IMR-90 (cell line): ENCODE results near the gene RORB. TPM values are rescaled to one million over a fixed set of nuclear protein-coding genes. Genes with fewer than 3 reads are reported as not detected.

ENCODE experiments used
- ATAC-seq: fragments of 200-7000 bp; cut with Tn5 transposase; 2 replicates; pipeline ENCODE4 v1.9.1; 2020; ENCODE audit warnings: low read depth, mild to moderate bottlenecking, moderate library complexity
- BruUV-seq: library from RNA; stranded (reverse); fragments of 400-500 nt; replicated peaks from 2 replicates; lab custom pipeline; 2021; lab: Mats Ljungman, UMichigan
- CTCF ChIA-PET: fragments of 300-600 bp; formaldehyde crosslinking; extraction: SDS; loops from one replicate; lab custom pipeline; 2021; ENCODE audit warnings: antibody characterized with exemption; lab: Yijun Ruan, JAX
- POLR2A ChIA-PET: fragments of 300-600 bp; sonication (Branson Sonifier 250); formaldehyde crosslinking; loops from one replicate; lab custom pipeline; 2022; ENCODE audit warnings: antibody characterized with exemption; ENCODE audit not compliant: unreplicated experiment; lab: Charles Lee
- DNase-seq: peaks from one replicate; pipeline ENCODE4 v3.0.0; 2013
- H2AFZ ChIP-seq: replicated peaks from 2 replicates; pipeline ENCODE3; 2013; ENCODE audit warnings: low read length, mild to moderate bottlenecking; ENCODE audit not compliant: poor library complexity
- H2AK5ac ChIP-seq: 2 replicates; pipeline ENCODE4 v1.6.1; 2013; ENCODE audit warnings: low read depth, low read length, inconsistent platforms
- H2AK9ac ChIP-seq: replicated peaks from 2 replicates; pipeline ENCODE3; 2013; ENCODE audit warnings: mild to moderate bottlenecking, low read depth, low read length, moderate library complexity; ENCODE audit not compliant: poor library complexity
- H2BK120ac ChIP-seq: 2 replicates; pipeline ENCODE4 v1.6.1; 2013; ENCODE audit warnings: low read depth, low read length, inconsistent platforms
- H2BK15ac ChIP-seq: 3 replicates; pipeline ENCODE4 v1.6.1; 2013; ENCODE audit warnings: low read depth, low read length, inconsistent platforms
- H2BK20ac ChIP-seq: 2 replicates; pipeline ENCODE4 v1.6.1; 2013; ENCODE audit warnings: low read depth, mild to moderate bottlenecking, inconsistent platforms, low read length, moderate library complexity
- H2BK5ac ChIP-seq: 2 replicates; pipeline ENCODE4 v1.6.1; 2013; ENCODE audit warnings: mild to moderate bottlenecking, low read depth, low read length, inconsistent platforms; ENCODE audit not compliant: poor library complexity, severe bottlenecking
- H3K14ac ChIP-seq: replicated peaks from 2 replicates; pipeline ENCODE4 v1.6.1; 2013; ENCODE audit warnings: low read depth, low read length, inconsistent platforms
- H3K18ac ChIP-seq: 2 replicates; pipeline ENCODE4 v1.6.1; 2013; ENCODE audit warnings: low read depth, low read length, control low read depth
- H3K23ac ChIP-seq: 2 replicates; pipeline ENCODE4 v1.6.1; 2013; ENCODE audit warnings: low read depth, low read length, inconsistent platforms
- H3K27ac ChIP-seq: 2 replicates; pipeline ENCODE4 v1.5.1; 2013; ENCODE audit warnings: mild to moderate bottlenecking, control low read depth, low read length; ENCODE audit not compliant: insufficient read depth
- H3K27me3 ChIP-seq: 2 replicates; pipeline ENCODE4 v1.6.1; 2013; ENCODE audit warnings: low read length; ENCODE audit not compliant: control insufficient read depth, insufficient read depth
- H3K36me3 ChIP-seq: 2 replicates; pipeline ENCODE4 v1.6.1; 2013; ENCODE audit warnings: low read length, mixed read lengths; ENCODE audit not compliant: control insufficient read depth, insufficient read depth
- H3K4ac ChIP-seq: 2 replicates; pipeline ENCODE4 v1.6.1; 2013; ENCODE audit warnings: low read depth, low read length, inconsistent platforms
- H3K4me1 ChIP-seq: 2 replicates; pipeline ENCODE4 v1.6.1; 2013; ENCODE audit warnings: low read length, mixed read lengths; ENCODE audit not compliant: control insufficient read depth, insufficient read depth
- H3K4me2 ChIP-seq: 2 replicates; pipeline ENCODE4 v1.6.1; 2013; ENCODE audit warnings: low read depth, mild to moderate bottlenecking, control low read depth, low read length, moderate library complexity
- H3K4me3 ChIP-seq: 2 replicates; pipeline ENCODE4 v1.5.1; 2013; ENCODE audit warnings: low read depth, mild to moderate bottlenecking, control low read depth, low read length, moderate library complexity; ENCODE audit not compliant: insufficient read depth
- H3K56ac ChIP-seq: 2 replicates; pipeline ENCODE4 v1.6.1; 2013; ENCODE audit warnings: low read length, inconsistent platforms; ENCODE audit not compliant: insufficient read depth; ENCODE audit errors: extremely low read depth
- H3K79me1 ChIP-seq, 2 experiments: 2 replicates each; pipeline ENCODE4 v1.6.1; 2013; ENCODE audit warnings: low read length in 2 of 2, inconsistent platforms in 1 of 2, low read depth in 1 of 2
- H3K9ac ChIP-seq: 2 replicates; pipeline ENCODE4 v1.6.1; 2013; ENCODE audit warnings: low read depth, low read length, control low read depth
- H3K9me1 ChIP-seq: 2 replicates; pipeline ENCODE4 v1.6.1; 2013; ENCODE audit warnings: low read length, inconsistent platforms; ENCODE audit not compliant: insufficient read depth
- H3K9me3 ChIP-seq: 2 replicates; pipeline ENCODE4 v1.6.1; 2013; ENCODE audit warnings: low read length; ENCODE audit not compliant: control insufficient read depth, insufficient read depth
- H4K20me1 ChIP-seq: 2 replicates; pipeline ENCODE4 v1.6.1; 2013; ENCODE audit warnings: low read length, inconsistent platforms; ENCODE audit not compliant: insufficient read depth
- H4K5ac ChIP-seq: 2 replicates; pipeline ENCODE4 v1.6.1; 2013; ENCODE audit warnings: mild to moderate bottlenecking, low read depth, low read length, control low read depth
- H4K8ac ChIP-seq, 2 experiments: 2 replicates each; pipeline ENCODE4 v1.6.1; 2013; ENCODE audit warnings: low read depth in 2 of 2, low read length in 2 of 2, control low read depth in 1 of 2, inconsistent platforms in 1 of 2
- H4K91ac ChIP-seq: 2 replicates; pipeline ENCODE4 v1.6.1; 2013; ENCODE audit warnings: low read depth, low read length, inconsistent platforms; ENCODE audit not compliant: insufficient read depth
- BHLHE40 ChIP-seq: fragments of 150-350 bp; IDR thresholded peaks from 2 replicates; pipeline ENCODE4 v1.6.1; 2016; ENCODE audit warnings: mild to moderate bottlenecking, low read depth, low read length
- CHD1 ChIP-seq: IDR thresholded peaks from 2 replicates; pipeline ENCODE4 v1.6.1; 2012; ENCODE audit warnings: low read depth, low read length, improper control_type of control experiment
- FOS ChIP-seq: fragments of 150-350 bp; IDR thresholded peaks from 2 replicates; pipeline ENCODE4 v1.6.1; 2016; ENCODE audit warnings: low read depth, low read length
- MAFK ChIP-seq: IDR thresholded peaks from 2 replicates; pipeline ENCODE4 v1.6.1; 2012; ENCODE audit warnings: low read depth, low read length, improper control_type of control experiment
- MAZ ChIP-seq: IDR thresholded peaks from 2 replicates; pipeline ENCODE4 v1.6.1; 2012; ENCODE audit warnings: low read depth, mild to moderate bottlenecking, low read length, improper control_type of control experiment, moderate library complexity, borderline replicate concordance
- MXI1 ChIP-seq: IDR thresholded peaks from 2 replicates; pipeline ENCODE4 v1.6.1; 2012; ENCODE audit warnings: low read depth, mild to moderate bottlenecking, low read length, moderate library complexity, borderline replicate concordance
- NFE2L2 ChIP-seq: fragments of 150-350 bp; IDR thresholded peaks from 2 replicates; pipeline ENCODE4 v1.6.1; 2016; ENCODE audit warnings: low read depth, mild to moderate bottlenecking, low read length
- POLR2A ChIP-seq: IDR thresholded peaks from 2 replicates; pipeline ENCODE4 v1.6.1; 2012; ENCODE audit warnings: mild to moderate bottlenecking, low read depth, low read length
- RCOR1 ChIP-seq: IDR thresholded peaks from 2 replicates; pipeline ENCODE4 v1.6.1; 2012; ENCODE audit warnings: mild to moderate bottlenecking, low read length, improper control_type of control experiment; ENCODE audit not compliant: insufficient replicate concordance
- RFX5 ChIP-seq: IDR thresholded peaks from 2 replicates; pipeline ENCODE4 v1.8.0; 2012; ENCODE audit warnings: low read depth, mild to moderate bottlenecking, low read length, moderate library complexity
- SMC3 ChIP-seq: fragments of 150-350 bp; IDR thresholded peaks from 2 replicates; pipeline ENCODE4 v1.6.1; 2016; ENCODE audit warnings: low read depth, mild to moderate bottlenecking, antibody characterized with exemption, low read length, moderate library complexity
- WGBS, 2 experiments: methylation state at CpG; one replicate each; pipeline versions ENCODE4 v1.1.5 to v1.1.7; 2013; ENCODE audit warnings: missing lambda C conversion rate in 2 of 2; ENCODE audit not compliant: insufficient read length in 1 of 2; ENCODE audit errors: extremely low coverage in 2 of 2; 5-methylcytosine and 5-hydroxymethylcytosine counted together
- dilution Hi-C: fragments of 300-500 bp; cut with HindIII; formaldehyde crosslinking; loops from one replicate; pipeline ENCODE4 v1.14.3; 2018; ENCODE audit warnings: low sequenced_read_pairs; ENCODE audit not compliant: unreplicated experiment
- in situ Hi-C: fragments of 300-500 bp; cut with MboI; formaldehyde crosslinking; loops from 3 replicates; pipeline ENCODE4 v1.14.3; 2019; ENCODE audit warnings: low sequenced_read_pairs, inconsistent platforms, mixed read lengths
- intact Hi-C: fragments of 100-400 bp; cut with micrococcal nuclease; formaldehyde crosslinking; loops from 2 replicates; pipeline ENCODE4 v1.10.0; 2022
- polyA plus RNA-seq, 3 experiments: library from polyadenylated mRNA; depleted of rRNA; stranded (reverse); fragments of >200 nt; gene quantifications; 2 replicates each; pipeline ENCODE4 v1.2.3, GENCODE V29; 2012; ENCODE audit warnings: low replicate concordance in 1 of 3
- total RNA-seq: library from RNA; depleted of rRNA; stranded (reverse); fragments of >200 nt; gene quantifications from 2 replicates; pipeline ENCODE4 v1.2.3, GENCODE V29; 2012
- TF ChIP-seq, protein P1 (sequence below): conservative IDR thresholded peaks from 2 replicates; pipeline ENCODE4 v1.5.1; 2012; ENCODE audit warnings: mild to moderate bottlenecking, low read depth, low read length, improper control_type of control experiment
- TF ChIP-seq, protein P2 (sequence below): fragments of 150-350 bp; IDR thresholded peaks from 2 replicates; pipeline ENCODE4 v1.6.1; 2017; ENCODE audit warnings: mild to moderate bottlenecking, antibody characterized with exemption, low read length, low read depth

Gene RORB
- total and polyA plus RNA-seq, 2 of the 4 experiments (the other 2 are of a cell fraction): not detected

- Histone ChIP-seq H3K9me1 (no peaks in the 10 kb centered on the region), H2AFZ (no peak overlapping the region), H3K4me1 (no peaks in the 10 kb centered on the region), H3K56ac (no peak overlapping the region), H3K23ac (no peak overlapping the region), H3K27me3 (no peaks in the 10 kb centered on the region), H3K27ac (no peak overlapping the region), H3K14ac (no peak overlapping the region), H3K4me2 (no peak overlapping the region), H2AK9ac (no peak overlapping the region), H3K9me3 (no peaks in the 10 kb centered on the region), H4K8ac (no peak overlapping the region), H2BK15ac (no peak overlapping the region), H4K5ac (no peak overlapping the region), H2BK20ac (no peak overlapping the region), H2AK5ac (no peak overlapping the region), H3K79me1 (no peaks in the 10 kb centered on the region), H4K20me1 (no peaks in the 10 kb centered on the region), H3K4me3 (no peak overlapping the region), H2BK120ac (no peak overlapping the region), H3K4ac (no peak overlapping the region), H3K18ac (no peak overlapping the region), H2BK5ac (no peak overlapping the region), H3K36me3 (no peaks in the 10 kb centered on the region), H3K9ac (no peak overlapping the region), H4K91ac (no peak overlapping the region)
- in situ Hi-C loops: no loop called here
- CTCF ChIA-PET: interaction anchor here (0.5 kb wide), 1 partner anchor 232 kb away, joined by 3 read pairs; no protein-coding TSS in a partner anchor
- dilution Hi-C loops: no loop called here
- ATAC-seq (no peak), DNase-seq (no peak)
- no TSS peak for BruUV-seq
- no peak for TF ChIP-seq POLR2A
- TF ChIP-seq RFX5: no peak
- no peak for TF ChIP-seq SMC3
- TF ChIP-seq CHD1: no peak
- TF ChIP-seq BHLHE40: no peak
- no peak for TF ChIP-seq MXI1
- no peak for TF ChIP-seq RCOR1
- TF ChIP-seq, protein P1, sequence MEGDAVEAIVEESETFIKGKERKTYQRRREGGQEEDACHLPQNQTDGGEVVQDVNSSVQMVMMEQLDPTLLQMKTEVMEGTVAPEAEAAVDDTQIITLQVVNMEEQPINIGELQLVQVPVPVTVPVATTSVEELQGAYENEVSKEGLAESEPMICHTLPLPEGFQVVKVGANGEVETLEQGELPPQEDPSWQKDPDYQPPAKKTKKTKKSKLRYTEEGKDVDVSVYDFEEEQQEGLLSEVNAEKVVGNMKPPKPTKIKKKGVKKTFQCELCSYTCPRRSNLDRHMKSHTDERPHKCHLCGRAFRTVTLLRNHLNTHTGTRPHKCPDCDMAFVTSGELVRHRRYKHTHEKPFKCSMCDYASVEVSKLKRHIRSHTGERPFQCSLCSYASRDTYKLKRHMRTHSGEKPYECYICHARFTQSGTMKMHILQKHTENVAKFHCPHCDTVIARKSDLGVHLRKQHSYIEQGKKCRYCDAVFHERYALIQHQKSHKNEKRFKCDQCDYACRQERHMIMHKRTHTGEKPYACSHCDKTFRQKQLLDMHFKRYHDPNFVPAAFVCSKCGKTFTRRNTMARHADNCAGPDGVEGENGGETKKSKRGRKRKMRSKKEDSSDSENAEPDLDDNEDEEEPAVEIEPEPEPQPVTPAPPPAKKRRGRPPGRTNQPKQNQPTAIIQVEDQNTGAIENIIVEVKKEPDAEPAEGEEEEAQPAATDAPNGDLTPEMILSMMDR: no peak
- TF ChIP-seq, protein P2, sequence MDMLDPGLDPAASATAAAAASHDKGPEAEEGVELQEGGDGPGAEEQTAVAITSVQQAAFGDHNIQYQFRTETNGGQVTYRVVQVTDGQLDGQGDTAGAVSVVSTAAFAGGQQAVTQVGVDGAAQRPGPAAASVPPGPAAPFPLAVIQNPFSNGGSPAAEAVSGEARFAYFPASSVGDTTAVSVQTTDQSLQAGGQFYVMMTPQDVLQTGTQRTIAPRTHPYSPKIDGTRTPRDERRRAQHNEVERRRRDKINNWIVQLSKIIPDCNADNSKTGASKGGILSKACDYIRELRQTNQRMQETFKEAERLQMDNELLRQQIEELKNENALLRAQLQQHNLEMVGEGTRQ: no peak
- TF ChIP-seq MAZ: no peak
- TF ChIP-seq MAFK: no peak
- TF ChIP-seq FOS: no peak
- TF ChIP-seq NFE2L2: no peak
- intact Hi-C loops: loop anchor here (5.0 kb wide), 1 partner anchor 39 kb away; no protein-coding TSS in a partner anchor
- WGBS, 2 experiments: no CpG with 5 or more reads among the region's 1 CpG
- POLR2A ChIA-PET: no interaction called here
Observed at GRCh38 chr9:74521009-74521408, 23.9 kb downstream of the RORB start.
